Prostate gland (tissue), 2 donors: ENCODE results near the gene ZSWIM3. TPM values are rescaled to one million over a fixed set of nuclear protein-coding genes. Genes with fewer than 3 reads are reported as not detected.

ENCODE experiments used
- DNase-seq: peaks from one replicate; pipeline ENCODE4 v3.0.0-alpha.2; 2019; ENCODE audit warnings: low spot score
- H3K27ac ChIP-seq, 2 donors: fragments of 200-600 bp; sonication (generic); 2 replicates each; pipeline ENCODE4 v1.5.1; 2017 to 2019
- H3K27me3 ChIP-seq: fragments of 200-600 bp; sonication (generic); replicated peaks from 2 replicates; pipeline ENCODE4 v1.5.1; 2019; ENCODE audit not compliant: insufficient read depth
- H3K36me3 ChIP-seq, 2 donors: fragments of 200-600 bp; sonication (generic); 1 replicate in 1 of 2; 2 replicates in 1 of 2; pipeline versions ENCODE4 v1.5.1 to v1.8.1; 2017 to 2019
- H3K4me1 ChIP-seq: fragments of 200-600 bp; sonication (generic); replicated peaks from 2 replicates; pipeline ENCODE4 v1.5.1; 2019
- H3K4me3 ChIP-seq, 2 donors: fragments of 200-600 bp; sonication (generic); 2 replicates each; pipeline ENCODE4 v1.5.1; 2017 to 2019
- H3K9me3 ChIP-seq: fragments of 200-600 bp; sonication (generic); 2 replicates; pipeline ENCODE4 v1.5.1; 2017
- POLR2A ChIP-seq: fragments of 450-650 bp; IDR thresholded peaks from one replicate; pipeline ENCODE4 v1.6.1; 2016; ENCODE audit warnings: antibody characterized with exemption, mild to moderate bottlenecking
- POLR2AphosphoS5 ChIP-seq: sonication (generic); formaldehyde crosslinking; IDR thresholded peaks from one replicate; pipeline ENCODE4 v1.6.1; 2017; ENCODE audit warnings: antibody characterized with exemption
- WGBS: methylation state at CpG from one replicate; pipeline ENCODE4 v1.1.5; 2018; 5-methylcytosine and 5-hydroxymethylcytosine counted together
- intact Hi-C: fragments of 100-400 bp; cut with DNase I; formaldehyde crosslinking; loops from one replicate; pipeline ENCODE4 v1.14.2; 2022
- total RNA-seq, 2 donors: library from RNA; depleted of rRNA; stranded (reverse); fragments of >200 nt; gene quantifications; one replicate each; pipeline ENCODE4 v1.1.0, GENCODE V29; 2016
- TF ChIP-seq, protein P1 (sequence below), 4 experiments: fragments of 200-600 bp in 2 of 4; fragments of 450-650 bp in 2 of 4; sonication (generic) in 2 of 4; IDR thresholded peaks; 1 replicate in 3 of 4; 2 replicates in 1 of 4; pipeline ENCODE4 v1.5.1; 2016 to 2019; ENCODE audit warnings: antibody characterized with exemption in 4 of 4, mild to moderate bottlenecking in 2 of 4, moderate library complexity in 2 of 4

The ZSWIM3 gene
- total RNA-seq: 10 to 100 TPM in 1 of 2 donors, 1 to 10 TPM in 1; 4.3 to 11.9 TPM

DNA sequence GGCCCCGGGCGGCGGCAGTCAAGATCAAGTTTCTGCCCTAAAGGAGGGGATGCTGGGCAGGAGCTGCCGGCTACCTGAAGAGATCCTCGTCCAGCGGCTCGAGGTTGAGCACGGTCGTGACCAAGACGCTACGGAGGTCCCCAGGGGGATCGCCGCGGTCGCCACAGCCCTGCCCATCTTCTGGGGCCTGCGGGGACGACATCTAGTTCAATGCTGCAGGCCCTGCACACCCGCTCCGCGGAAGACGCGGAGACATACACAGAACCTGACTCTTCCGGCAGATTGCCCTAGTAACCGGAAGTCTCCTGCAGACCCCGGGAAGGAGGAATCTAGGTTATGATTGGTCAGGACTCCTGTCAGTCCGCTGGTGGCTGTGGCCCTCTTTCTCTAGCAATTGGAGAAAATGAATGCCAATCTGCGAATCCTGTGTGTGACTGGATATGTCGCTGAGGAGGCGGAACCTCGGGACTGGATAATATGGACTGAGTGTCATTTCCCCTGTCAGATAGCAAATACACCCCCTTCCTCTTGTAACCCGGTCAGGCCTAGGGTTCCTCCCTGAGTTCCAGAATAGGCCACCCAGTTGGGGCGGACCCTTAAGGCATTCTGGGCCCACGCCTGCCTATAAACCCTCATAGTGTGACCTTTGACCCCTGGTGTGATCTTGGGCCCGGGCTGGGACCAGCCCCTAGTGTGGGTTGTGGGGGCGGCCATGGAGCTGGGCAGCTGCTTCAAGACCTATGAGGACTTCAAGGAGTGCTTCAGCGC lies at the start of gene ZSWIM3, which contains the start of gene ACOT8:
ZSWIM3 (plus strand) TSS at position 501 of the 768 bp plus-strand sequence; CDS start at position 713, 212 bp downstream.
ACOT8 (minus strand) TSS at position 279 of the 768 bp plus-strand sequence; CDS start at position 202, 77 bp downstream.
- Histone ChIP-seq H3K27ac (peak within 1 kb of the TSS; percentile 65 to 70), H3K9me3 (no peaks in the 10 kb centered on the region), H3K27me3 (no peaks in the 10 kb centered on the region), H3K4me3 (peak within 1 kb of the TSS; percentile 60 to 73), H3K36me3 (no peaks in the 10 kb centered on the region), H3K4me1 (peaks cover 14% of the 10 kb centered on the region)
- intact Hi-C loops: loop anchor here (5.0 kb wide), 1 partner anchor 35 kb away; no protein-coding TSS in a partner anchor
- peak; percentile 100 for DNase-seq
- TF ChIP-seq, protein P1, sequence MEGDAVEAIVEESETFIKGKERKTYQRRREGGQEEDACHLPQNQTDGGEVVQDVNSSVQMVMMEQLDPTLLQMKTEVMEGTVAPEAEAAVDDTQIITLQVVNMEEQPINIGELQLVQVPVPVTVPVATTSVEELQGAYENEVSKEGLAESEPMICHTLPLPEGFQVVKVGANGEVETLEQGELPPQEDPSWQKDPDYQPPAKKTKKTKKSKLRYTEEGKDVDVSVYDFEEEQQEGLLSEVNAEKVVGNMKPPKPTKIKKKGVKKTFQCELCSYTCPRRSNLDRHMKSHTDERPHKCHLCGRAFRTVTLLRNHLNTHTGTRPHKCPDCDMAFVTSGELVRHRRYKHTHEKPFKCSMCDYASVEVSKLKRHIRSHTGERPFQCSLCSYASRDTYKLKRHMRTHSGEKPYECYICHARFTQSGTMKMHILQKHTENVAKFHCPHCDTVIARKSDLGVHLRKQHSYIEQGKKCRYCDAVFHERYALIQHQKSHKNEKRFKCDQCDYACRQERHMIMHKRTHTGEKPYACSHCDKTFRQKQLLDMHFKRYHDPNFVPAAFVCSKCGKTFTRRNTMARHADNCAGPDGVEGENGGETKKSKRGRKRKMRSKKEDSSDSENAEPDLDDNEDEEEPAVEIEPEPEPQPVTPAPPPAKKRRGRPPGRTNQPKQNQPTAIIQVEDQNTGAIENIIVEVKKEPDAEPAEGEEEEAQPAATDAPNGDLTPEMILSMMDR (IDR thresholded peaks at IDR 0.05): peak in 1 of 4 experiments; percentile 3
- TF ChIP-seq POLR2A: peak; percentile 39
- TF ChIP-seq POLR2AphosphoS5: peak; percentile 99
- WGBS: 0% methylated on average over 36 of the region's 36 CpGs

GRCh38 chr20:45810191-45810970 lies 47.0 kb upstream of the ZSWIM3 start:
- TF ChIP-seq POLR2A (no peak), POLR2AphosphoS5 (no peak)
- TF ChIP-seq, protein P1 (IDR thresholded peaks at IDR 0.05): no peak
- 88% methylated on average over 8 of the region's 8 CpGs for WGBS
- DNase-seq: no peak
- Histone ChIP-seq H3K9me3 (no peaks in the 10 kb centered on the region), H3K36me3 (peaks cover 0 to 5% of the 10 kb centered on the region in 2 donors), H3K27me3 (no peaks in the 10 kb centered on the region), H3K4me1 (peaks cover 4% of the 10 kb centered on the region), H3K27ac (no peak overlapping the region), H3K4me3 (no peak overlapping the region)
- intact Hi-C loops: no loop called here

GRCh38 chr20:45812157-45813005 lies 45.0 kb upstream of the ZSWIM3 start, which contains the start of gene UBE2C:
UBE2C (plus strand) TSS chr20:45812644; CDS start chr20:45812696, 52 bp downstream.
- Histone ChIP-seq H3K4me3 (peak within 1 kb of the TSS; percentile 28 to 45), H3K4me1 (peaks cover 4% of the 10 kb centered on the region), H3K27me3 (no peaks in the 10 kb centered on the region), H3K36me3 (peaks cover 0 to 5% of the 10 kb centered on the region in 2 donors), H3K9me3 (no peaks in the 10 kb centered on the region), H3K27ac (no peak within 1 kb of the TSS)
- intact Hi-C loops: no loop called here
- WGBS: under 1% methylated on average over 65 of the region's 65 CpGs
- peak; percentile 98 for TF ChIP-seq POLR2AphosphoS5
- TF ChIP-seq, protein P1 (IDR thresholded peaks at IDR 0.05): no peak
- DNase-seq: peak; percentile 99

- DNase-seq: no peak
- TF ChIP-seq POLR2A: no peak
- TF ChIP-seq POLR2AphosphoS5: no peak
- TF ChIP-seq, protein P1 (IDR thresholded peaks at IDR 0.05): no peak
- no peaks in the 10 kb centered on the region for H3K9me3 ChIP-seq
- WGBS: 5% methylated on average over 11 of the region's 11 CpGs
- intact Hi-C loops: no loop called here
- H3K36me3 ChIP-seq: no peaks in the 10 kb centered on the region
- H3K27me3 ChIP-seq: no peaks in the 10 kb centered on the region
- peaks cover 4% of the 10 kb centered on the region for H3K4me1 ChIP-seq
- peak overlapping the region; percentile 28 to 45 for H3K4me3 ChIP-seq
- no peak overlapping the region for H3K27ac ChIP-seq
Observed at GRCh38 chr20:45813006-45813340, 44.4 kb upstream of the ZSWIM3 start.
